SHP77 (cell line): Measurements from ENCODE around the gene UNC79.

Experiments
- DNase-seq, 2 experiments: peaks; one replicate each; lab custom pipeline; 2025; lab: John Stamatoyannopoulos, UW

The UNC79 gene

DNA sequence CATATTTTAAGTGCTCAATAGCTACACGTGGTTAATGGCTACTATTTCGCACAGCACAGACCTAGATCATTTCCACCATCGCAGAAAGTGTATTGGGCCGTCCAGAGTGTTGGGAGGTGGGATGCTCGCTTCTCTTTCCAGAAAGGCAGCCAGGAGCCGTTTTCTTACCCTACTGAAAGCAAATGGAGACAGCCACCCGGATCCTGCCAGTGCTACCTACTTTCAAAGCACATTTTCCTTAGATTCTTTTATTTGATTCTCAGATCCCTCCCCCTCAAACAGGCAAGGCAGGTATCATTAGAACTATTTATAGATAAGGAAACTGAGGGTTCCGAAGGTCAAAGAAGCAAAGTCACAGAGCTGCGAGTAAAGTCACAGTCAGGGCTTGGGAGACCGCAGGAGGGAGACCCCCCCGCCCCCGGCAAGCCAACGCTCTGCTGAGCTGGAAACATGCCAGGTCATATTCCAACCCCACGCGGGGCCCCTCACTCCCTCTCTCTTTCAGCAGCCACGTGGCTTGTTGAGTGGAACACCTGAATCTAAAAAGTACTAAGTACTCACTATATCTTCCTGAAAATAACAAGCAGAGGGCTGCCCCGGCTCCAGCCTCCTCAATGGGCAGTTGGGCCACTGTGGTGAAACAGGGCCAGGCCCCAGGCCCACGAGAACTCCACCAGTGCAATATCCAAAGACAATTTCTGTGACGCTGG, 321.4 kb downstream of the UNC79 start:
- DNase-seq: no peak

- DNase-seq: no peak
These were observed 322.3 kb downstream of the UNC79 start for GRCh38 chr14:93752980-93753561.

- DNase-seq: no peak
These were observed 322.9 kb downstream of the UNC79 start for GRCh38 chr14:93753647-93754046.

GRCh38 chr14:93757206-93757605, 326.5 kb downstream of the UNC79 start:
- DNase-seq: no peak
